Measurements from ENCODE around the gene PRSS56. TPM values are rescaled to one million over a fixed set of nuclear protein-coding genes. Genes with fewer than 3 reads are reported as not detected.
A peak's percentile ranks its signal among the peaks of the same experiment; 100 is the strongest.
"Not testable (repeated sequence)": the region's sequence is repeated elsewhere in the genome, so short reads cannot be mapped to it uniquely, and the experiment has no call there.

The PRSS56 gene
- total RNA-seq, 1 experiment from 2014 or later, result not detected

GRCh38 chr2:232541961-232542714, 21.9 kb downstream of the PRSS56 start:
- no peak for DNase-seq (ENCODE audit: low read depth)

GRCh38 chr2:232542715-232543467, 22.7 kb downstream of the PRSS56 start:
- no peak for DNase-seq (ENCODE audit: low read depth)

GRCh38 chr2:232543491-232543890, 23.3 kb downstream of the PRSS56 start:
- no peak for DNase-seq (ENCODE audit: low read depth)

GRCh38 chr2:232543928-232544631, 23.9 kb downstream of the PRSS56 start:
- DNase-seq (ENCODE audit: low read depth), result no peak

- DNase-seq (ENCODE audit: low read depth), result no peak
These were observed 24.5 kb downstream of the PRSS56 start for GRCh38 chr2:232544674-232545073.

GRCh38 chr2:232545511-232546375, 25.6 kb downstream of the PRSS56 start:
- DNase-seq (ENCODE audit: low read depth), result no peak

- DNase-seq (ENCODE audit: low read depth), result no peak
These were observed 27.8 kb downstream of the PRSS56 start for GRCh38 chr2:232547991-232548390.

- DNase-seq (ENCODE audit: low read depth), result no peak
These were observed 29.6 kb downstream of the PRSS56 start for GRCh38 chr2:232549655-232550353.

- DNase-seq (ENCODE audit: low read depth), result peak; percentile 90
These were observed 30.4 kb downstream of the PRSS56 start, which contains the start of the genes EIF4E2 and TIGD1 for GRCh38 chr2:232550354-232551249. Gene EIF4E2 (plus strand): TSS chr2:232550689. CDS start chr2:232550725, 36 bp downstream. Gene TIGD1 (minus strand): TSS chr2:232550557. CDS start chr2:232549882, 675 bp downstream.

GRCh38 chr2:232551250-232551638, 31.1 kb downstream of the PRSS56 start:
- DNase-seq (ENCODE audit: low read depth), result no peak

- DNase-seq (ENCODE audit: low read depth), result no peak
These were observed 31.6 kb downstream of the PRSS56 start for GRCh38 chr2:232551776-232552175.

- no peak for DNase-seq (ENCODE audit: low read depth)
These were observed 36.2 kb downstream of the PRSS56 start for GRCh38 chr2:232556426-232556825.

GRCh38 chr2:232562515-232563151, 42.4 kb downstream of the PRSS56 start:
- DNase-seq (ENCODE audit: low read depth), result no peak

GRCh38 chr2:232563580-232563979, 43.4 kb downstream of the PRSS56 start:
- DNase-seq (ENCODE audit: low read depth), result no peak

GRCh38 chr2:232567721-232568120, 47.5 kb downstream of the PRSS56 start:
- DNase-seq (ENCODE audit: low read depth), result peak; percentile 5

GRCh38 chr2:232568161-232568560, 48.0 kb downstream of the PRSS56 start:
- peak; percentile 90 for DNase-seq (ENCODE audit: low read depth)

GRCh38 chr2:232569541-232569940, 49.4 kb downstream of the PRSS56 start:
- no peak for DNase-seq (ENCODE audit: low read depth)

GRCh38 chr2:232570481-232570880, 50.3 kb downstream of the PRSS56 start:
- DNase-seq (ENCODE audit: low read depth), result not testable (repeated sequence)

- DNase-seq (ENCODE audit: low read depth), result peak; percentile 8
These were observed 50.9 kb downstream of the PRSS56 start for GRCh38 chr2:232571026-232571474.
